H9 (cell line): Measurements from ENCODE around the gene KRTAP10-10. TPM values are rescaled to one million over a fixed set of nuclear protein-coding genes. Genes with fewer than 3 reads are reported as not detected.

Experiments used
- DNase-seq: peaks from one replicate; pipeline ENCODE4 v3.0.0-alpha.2; 2017
- H2AFZ ChIP-seq: one replicate; pipeline ENCODE4 v1.6.1; 2013; ENCODE audit warnings: mild to moderate bottlenecking, low read length, control low read depth, moderate library complexity
- H2AK5ac ChIP-seq: 2 replicates; pipeline ENCODE4 v1.6.1; 2013; ENCODE audit warnings: low read length, control low read depth, mixed read lengths; ENCODE audit not compliant: insufficient read length
- H2BK120ac ChIP-seq: one replicate; pipeline ENCODE4 v1.6.1; 2013; ENCODE audit warnings: low read depth, mild to moderate bottlenecking, low read length, control low read depth, inconsistent platforms; ENCODE audit not compliant: poor library complexity, severe bottlenecking
- H2BK12ac ChIP-seq: 2 replicates; pipeline ENCODE4 v1.6.1; 2013; ENCODE audit warnings: low read length, control low read depth, mixed read lengths, low read depth; ENCODE audit not compliant: insufficient read length
- H2BK15ac ChIP-seq: 2 replicates; pipeline ENCODE4 v1.6.1; 2013; ENCODE audit warnings: low read depth, low read length, control low read depth
- H2BK20ac ChIP-seq: one replicate; pipeline ENCODE4 v1.6.1; 2013; ENCODE audit warnings: low read depth, mild to moderate bottlenecking, low read length, control low read depth, inconsistent platforms; ENCODE audit not compliant: poor library complexity, severe bottlenecking
- H2BK5ac ChIP-seq: 2 replicates; pipeline ENCODE4 v1.6.1; 2013; ENCODE audit warnings: low read length, control low read depth, mixed read lengths; ENCODE audit not compliant: insufficient read length
- H3K14ac ChIP-seq: 2 replicates; pipeline ENCODE4 v1.6.1; 2013; ENCODE audit warnings: low read length, control low read depth; ENCODE audit not compliant: insufficient read depth
- H3K18ac ChIP-seq: 2 replicates; pipeline ENCODE4 v1.6.1; 2013; ENCODE audit warnings: low read depth, mild to moderate bottlenecking, mixed read lengths, low read length, control low read depth; ENCODE audit not compliant: insufficient read length
- H3K23ac ChIP-seq: 2 replicates; pipeline ENCODE4 v1.6.1; 2013; ENCODE audit warnings: low read length, control low read depth, mixed read lengths, low read depth; ENCODE audit not compliant: insufficient read length
- H3K23me2 ChIP-seq: 2 replicates; pipeline ENCODE4 v1.6.1; 2013; ENCODE audit warnings: low read depth, mild to moderate bottlenecking, mixed read lengths, low read length, control low read depth; ENCODE audit not compliant: insufficient read length, poor library complexity, severe bottlenecking
- H3K27ac ChIP-seq: 2 replicates; pipeline ENCODE4 v1.5.1; 2013; ENCODE audit warnings: low read length, control low read depth, mixed read lengths, low read depth; ENCODE audit not compliant: insufficient read length
- H3K27me3 ChIP-seq: 2 replicates; pipeline ENCODE4 v1.6.1; 2013; ENCODE audit warnings: low read length, control low read depth, inconsistent platforms; ENCODE audit not compliant: insufficient read depth
- H3K4ac ChIP-seq: 2 replicates; pipeline ENCODE4 v1.6.1; 2013; ENCODE audit warnings: low read depth, mild to moderate bottlenecking, control low read depth, inconsistent platforms, low read length, moderate library complexity
- H3K4me1 ChIP-seq: 2 replicates; pipeline ENCODE4 v1.6.1; 2013; ENCODE audit warnings: low read length, control low read depth, inconsistent platforms; ENCODE audit not compliant: insufficient read depth
- H3K4me2 ChIP-seq: 2 replicates; pipeline ENCODE4 v1.6.1; 2013; ENCODE audit warnings: low read length, control low read depth, mixed read lengths; ENCODE audit not compliant: insufficient read length, insufficient read depth
- H3K56ac ChIP-seq: 2 replicates; pipeline ENCODE4 v1.6.1; 2013; ENCODE audit warnings: low read depth, mild to moderate bottlenecking, mixed read lengths, low read length, control low read depth; ENCODE audit not compliant: insufficient read length
- H3K79me1 ChIP-seq: 2 replicates; pipeline ENCODE4 v1.6.1; 2013; ENCODE audit warnings: low read depth, mild to moderate bottlenecking, moderate library complexity, low read length, control low read depth, inconsistent platforms; ENCODE audit not compliant: insufficient read depth, poor library complexity, severe bottlenecking
- H3K79me2 ChIP-seq: 2 replicates; pipeline ENCODE4 v1.6.1; 2013; ENCODE audit warnings: low read length, control low read depth, inconsistent platforms; ENCODE audit not compliant: insufficient read depth
- H3K9ac ChIP-seq: 2 replicates; pipeline ENCODE4 v1.6.1; 2013; ENCODE audit warnings: low read length, control low read depth, mixed read lengths; ENCODE audit not compliant: insufficient read length; ENCODE audit errors: extremely low read depth
- H3K9me3 ChIP-seq: one replicate; pipeline ENCODE4 v1.6.1; 2013; ENCODE audit warnings: low read depth, low read length, inconsistent platforms; ENCODE audit not compliant: control insufficient read depth
- H3T11ph ChIP-seq: one replicate; pipeline ENCODE4 v1.6.1; 2013; ENCODE audit warnings: mild to moderate bottlenecking, low read length, control low read depth, inconsistent platforms
- H4K20me1 ChIP-seq: one replicate; pipeline ENCODE4 v1.6.1; 2013; ENCODE audit not compliant: control insufficient read depth, insufficient read length, insufficient read depth
- H4K5ac ChIP-seq: 2 replicates; pipeline ENCODE4 v1.6.1; 2013; ENCODE audit warnings: low read depth, mild to moderate bottlenecking, mixed read lengths, low read length, control low read depth; ENCODE audit not compliant: insufficient read length
- H4K8ac ChIP-seq: replicated peaks from 2 replicates; pipeline ENCODE4 v1.6.1; 2013; ENCODE audit warnings: low read length, control low read depth, mixed read lengths, low read depth; ENCODE audit not compliant: insufficient read length
- H4K91ac ChIP-seq: 2 replicates; pipeline ENCODE4 v1.6.1; 2013; ENCODE audit warnings: low read depth, mild to moderate bottlenecking, moderate library complexity, mixed read lengths, low read length, control low read depth; ENCODE audit not compliant: insufficient read length
- H3K27ac Mint-ChIP-seq, 3 experiments: 2 replicates in 2 of 3; 3 replicates in 1 of 3; pipeline ENCODE4 v1.8.0; 2020 to 2021; ENCODE audit warnings: mixed read lengths in 3 of 3, mild to moderate bottlenecking in 1 of 3, moderate library complexity in 1 of 3
- H3K27me3 Mint-ChIP-seq: 2 replicates; pipeline ENCODE4 v1.8.0; 2021; ENCODE audit warnings: low read depth, mild to moderate bottlenecking, moderate library complexity, mixed read lengths
- H3K36me3 Mint-ChIP-seq, 3 experiments: 2 replicates in 2 of 3; 3 replicates in 1 of 3; pipeline ENCODE4 v1.8.0; 2020 to 2021; ENCODE audit warnings: low read depth in 3 of 3, mixed read lengths in 3 of 3; ENCODE audit not compliant: insufficient read depth in 1 of 3
- H3K4me1 Mint-ChIP-seq, 2 experiments: 2 replicates each; pipeline ENCODE4 v1.8.0; 2020; ENCODE audit warnings: mixed read lengths in 2 of 2
- H3K4me3 Mint-ChIP-seq, 2 experiments: 2 replicates in 1 of 2; 3 replicates in 1 of 2; pipeline ENCODE4 v1.8.0; 2020 to 2021; ENCODE audit warnings: mild to moderate bottlenecking in 2 of 2, mixed read lengths in 2 of 2, moderate library complexity in 1 of 2
- H3K9me3 Mint-ChIP-seq, 2 experiments: 2 replicates in 1 of 2; 3 replicates in 1 of 2; pipeline ENCODE4 v1.8.0; 2020; ENCODE audit warnings: mild to moderate bottlenecking in 2 of 2, mixed read lengths in 2 of 2, moderate library complexity in 1 of 2
- CTCF ChIP-seq: fragments of 200-600 bp; sonication (generic); conservative IDR thresholded peaks from 3 replicates; pipeline ENCODE4 v1.8.0; 2021; ENCODE audit warnings: antibody characterized with exemption, mild to moderate bottlenecking
- WGBS: extraction: QIAGEN DNeasy Blood & Tissue Kit; methylation state at CpG from one replicate; pipeline ENCODE4 v1.1.7; 2013; ENCODE audit warnings: missing lambda C conversion rate, low lambda C conversion rate, mixed read lengths; ENCODE audit not compliant: insufficient read length; ENCODE audit errors: extremely low coverage; 5-methylcytosine and 5-hydroxymethylcytosine counted together
- total RNA-seq: library from RNA; stranded (reverse); gene quantifications from 2 replicates; pipeline ENCODE4 v1.2.1, GENCODE V29; 2021

KRTAP10-10 gene
- total RNA-seq, 1 experiment from 2014 or later: not detected

- H3K27me3 Mint-ChIP-seq: peaks cover 32% of the 10 kb centered on the region
These were observed 46.9 kb downstream of the KRTAP10-10 start for GRCh38 chr21:44684077-44684476.

More at GRCh38 chr21:44684077-44684476, 46.9 kb downstream of the KRTAP10-10 start:
- DNase-seq: no peak
- Histone ChIP-seq H3K79me2 (no peaks in the 10 kb centered on the region), H3K23me2 (no peaks in the 10 kb centered on the region), H4K20me1 (no peaks in the 10 kb centered on the region), H3K56ac (no peak overlapping the region), H3K14ac (no peak overlapping the region), H2BK5ac (no peak overlapping the region), H3K27ac (no peak overlapping the region), H3K9me3 (no peaks in the 10 kb centered on the region), H3K23ac (no peak overlapping the region), H3K79me1 (no peaks in the 10 kb centered on the region), H4K91ac (no peak overlapping the region), H2BK15ac (no peak overlapping the region), H2BK20ac (no peak overlapping the region), H2BK12ac (no peak overlapping the region), H2BK120ac (no peak overlapping the region), H4K8ac (no peak overlapping the region), H3K4ac (no peak overlapping the region), H3K4me1 (peaks cover 5% of the 10 kb centered on the region; the same call in 1 of the 2 replicates), H3T11ph (no peak overlapping the region), H3K18ac (no peak overlapping the region), H2AFZ (no peak overlapping the region), H2AK5ac (no peak overlapping the region), H3K9ac (no peak overlapping the region), H3K4me2 (no peak overlapping the region), H3K27me3 (no peaks in the 10 kb centered on the region), H4K5ac (no peak overlapping the region)
- Mint-ChIP-seq H3K27ac (no peak overlapping the region), H3K4me3 (no peak overlapping the region; a peak in 1 of 5 replicates), H3K4me1 (peaks cover 25 to 27% of the 10 kb centered on the region in 2 experiments), H3K36me3 (no peaks in the 10 kb centered on the region; a peak in 1 of 7 replicates), H3K9me3 (peaks cover 0 to 4% of the 10 kb centered on the region in 2 experiments; a peak in 2 of 5 replicates)
- no peak for TF ChIP-seq CTCF
- WGBS: no CpG with 5 or more reads among the region's 7 CpGs
